C4-2B (cell line): Measurements from ENCODE around the gene ARHGEF18.

ENCODE experiments used
- CTCF ChIP-seq: fragments of 450-650 bp; conservative IDR thresholded peaks from 2 replicates; pipeline ENCODE4 v1.5.1; 2017; ENCODE audit warnings: mild to moderate bottlenecking
- ZFX ChIP-seq: fragments of 450-650 bp; IDR thresholded peaks from 2 replicates; pipeline ENCODE4 v1.6.1; 2017

- no peak for TF ChIP-seq CTCF
- no peak for TF ChIP-seq ZFX
These were observed 27.6 kb downstream of the ARHGEF18 start for GRCh38 chr19:7376151-7376852.
